Measurements from ENCODE around the gene PBX1.
A peak's percentile ranks its signal among the peaks of the same experiment; 100 is the strongest.

Gene PBX1

DNA sequence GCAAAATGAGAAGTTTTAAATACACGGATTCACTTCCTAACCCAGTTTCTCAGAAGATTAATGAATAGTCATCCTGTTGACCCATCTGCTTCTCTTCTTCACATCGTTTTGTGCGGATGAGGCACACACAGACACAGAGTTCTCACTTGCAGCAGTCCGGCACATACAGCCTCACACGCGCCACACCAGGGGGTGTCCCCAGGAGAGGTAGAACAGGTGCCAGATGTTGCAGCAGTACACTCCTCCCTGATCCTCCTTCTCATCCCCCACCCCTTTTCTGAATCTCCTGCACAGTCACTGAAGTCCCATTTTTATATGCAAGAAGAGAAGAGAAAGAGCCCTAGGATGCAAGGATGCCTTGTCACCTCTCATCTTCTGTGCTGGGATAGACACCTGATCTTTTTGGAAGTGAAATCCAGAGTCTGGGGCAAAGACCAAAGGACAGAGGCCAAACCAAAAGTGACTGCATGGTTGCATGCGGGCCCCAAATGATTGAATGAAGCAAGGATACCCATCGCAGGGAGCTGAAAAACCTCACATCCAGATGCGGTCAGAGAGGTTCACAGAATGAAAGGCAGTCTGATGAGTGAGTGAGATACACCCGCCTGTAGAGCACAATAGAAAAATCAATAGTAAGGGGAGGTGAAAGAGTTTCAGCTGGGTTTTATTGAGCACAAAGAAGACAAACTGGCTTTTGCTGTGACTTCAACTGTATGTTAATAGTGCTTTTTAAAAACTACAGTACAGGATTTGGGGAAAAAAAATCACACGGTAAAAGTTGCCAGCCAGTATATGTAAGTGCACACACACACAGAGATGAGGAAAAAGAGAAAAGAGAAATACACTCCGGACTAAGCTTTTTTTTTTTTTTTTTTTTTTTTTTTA is 28.9 kb downstream of the PBX1 start:
- no peak for DNase-seq (ENCODE audit: low spot score)
- TF ChIP-seq, protein P1, sequence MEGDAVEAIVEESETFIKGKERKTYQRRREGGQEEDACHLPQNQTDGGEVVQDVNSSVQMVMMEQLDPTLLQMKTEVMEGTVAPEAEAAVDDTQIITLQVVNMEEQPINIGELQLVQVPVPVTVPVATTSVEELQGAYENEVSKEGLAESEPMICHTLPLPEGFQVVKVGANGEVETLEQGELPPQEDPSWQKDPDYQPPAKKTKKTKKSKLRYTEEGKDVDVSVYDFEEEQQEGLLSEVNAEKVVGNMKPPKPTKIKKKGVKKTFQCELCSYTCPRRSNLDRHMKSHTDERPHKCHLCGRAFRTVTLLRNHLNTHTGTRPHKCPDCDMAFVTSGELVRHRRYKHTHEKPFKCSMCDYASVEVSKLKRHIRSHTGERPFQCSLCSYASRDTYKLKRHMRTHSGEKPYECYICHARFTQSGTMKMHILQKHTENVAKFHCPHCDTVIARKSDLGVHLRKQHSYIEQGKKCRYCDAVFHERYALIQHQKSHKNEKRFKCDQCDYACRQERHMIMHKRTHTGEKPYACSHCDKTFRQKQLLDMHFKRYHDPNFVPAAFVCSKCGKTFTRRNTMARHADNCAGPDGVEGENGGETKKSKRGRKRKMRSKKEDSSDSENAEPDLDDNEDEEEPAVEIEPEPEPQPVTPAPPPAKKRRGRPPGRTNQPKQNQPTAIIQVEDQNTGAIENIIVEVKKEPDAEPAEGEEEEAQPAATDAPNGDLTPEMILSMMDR (conservative IDR thresholded peaks at IDR 0.05; ENCODE audit: low read depth) = no peak
- POLR2A ChIA-PET (ENCODE audit: low non-redundant PET) = interaction anchor here (0.5 kb wide), 1 partner anchor 88 kb away, joined by 4 read pairs; no protein-coding TSS in a partner anchor
- H3K27ac ChIP-seq = no peak overlapping the region
- CTCF ChIA-PET = interaction anchor here (0.7 kb wide), 1 partner anchor 603 kb away, joined by 4 read pairs; no protein-coding TSS in a partner anchor

DNA sequence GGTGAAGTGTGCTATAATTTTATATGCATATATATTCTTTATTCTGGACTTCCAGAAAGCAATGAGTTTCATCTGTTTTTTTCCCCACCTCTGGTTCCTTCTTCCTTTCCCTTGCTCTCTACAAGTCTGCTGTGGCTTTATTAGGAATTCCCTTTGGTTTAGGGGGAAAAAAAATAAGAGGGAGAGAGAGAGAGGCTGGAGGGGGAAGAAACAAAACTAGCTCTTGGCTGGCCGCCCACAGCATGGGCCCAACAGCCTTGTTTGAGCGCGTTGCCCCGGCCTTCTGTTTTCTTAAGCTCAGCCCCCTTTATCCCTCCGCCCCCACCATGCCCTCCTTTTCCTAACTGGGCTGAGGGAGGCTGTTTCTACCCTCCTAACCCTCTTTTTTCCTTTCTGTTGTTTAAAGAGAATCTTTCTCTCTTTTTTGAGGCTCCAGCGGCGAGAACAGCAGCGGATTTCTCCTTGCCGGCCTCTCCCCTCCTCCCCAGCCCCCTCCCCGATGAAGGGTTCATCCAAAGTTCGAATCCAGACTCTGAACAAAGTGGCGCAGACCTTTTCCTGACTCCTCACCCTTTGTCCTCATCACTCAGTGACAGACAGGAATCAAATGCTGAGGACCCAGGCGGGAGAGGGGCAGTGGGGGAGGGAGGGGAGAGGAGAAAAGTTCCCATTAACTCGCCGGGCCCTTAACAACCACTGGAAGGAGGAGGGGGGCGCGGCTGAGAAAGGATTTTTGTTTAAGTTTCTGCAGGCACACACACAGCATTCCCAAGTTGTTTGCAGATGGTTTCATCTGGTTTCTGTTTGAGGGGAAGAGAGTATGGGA is 29.7 kb downstream of the PBX1 start:
- DNase-seq (ENCODE audit: low spot score) = no peak
- ChIA-PET CTCF (interaction anchor here (0.7 kb wide), 1 partner anchor 604 kb away, joined by 4 read pairs; no protein-coding TSS in a partner anchor), POLR2A (ENCODE audit: low non-redundant PET) (interaction anchor here (0.5 kb wide), 1 partner anchor 87 kb away, joined by 4 read pairs; no protein-coding TSS in a partner anchor)
- TF ChIP-seq, protein P1 (conservative IDR thresholded peaks at IDR 0.05; ENCODE audit: low read depth) = no peak
- no peak overlapping the region for H3K27ac ChIP-seq

DNA sequence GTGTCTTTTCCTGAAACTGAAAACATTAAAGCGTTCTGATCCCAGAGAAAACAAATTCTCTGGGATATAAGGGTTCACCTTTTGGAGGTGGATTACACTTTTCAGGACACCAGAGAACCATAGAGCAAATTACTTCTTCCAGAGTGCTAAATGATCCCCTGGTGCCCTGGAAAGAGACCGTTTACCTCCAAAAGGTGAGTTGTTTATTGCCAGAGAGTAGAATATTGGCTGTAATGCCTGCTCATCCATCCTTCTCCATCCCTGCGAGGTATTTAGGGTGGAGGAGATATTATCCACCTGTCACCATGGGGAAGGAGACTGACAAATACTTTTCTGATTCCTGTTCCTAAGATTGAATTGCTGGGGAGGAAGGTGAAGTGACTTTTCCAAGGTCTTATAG is 30.4 kb downstream of the PBX1 start:
- TF ChIP-seq, protein P1 (conservative IDR thresholded peaks at IDR 0.05; ENCODE audit: low read depth) = no peak

DNA sequence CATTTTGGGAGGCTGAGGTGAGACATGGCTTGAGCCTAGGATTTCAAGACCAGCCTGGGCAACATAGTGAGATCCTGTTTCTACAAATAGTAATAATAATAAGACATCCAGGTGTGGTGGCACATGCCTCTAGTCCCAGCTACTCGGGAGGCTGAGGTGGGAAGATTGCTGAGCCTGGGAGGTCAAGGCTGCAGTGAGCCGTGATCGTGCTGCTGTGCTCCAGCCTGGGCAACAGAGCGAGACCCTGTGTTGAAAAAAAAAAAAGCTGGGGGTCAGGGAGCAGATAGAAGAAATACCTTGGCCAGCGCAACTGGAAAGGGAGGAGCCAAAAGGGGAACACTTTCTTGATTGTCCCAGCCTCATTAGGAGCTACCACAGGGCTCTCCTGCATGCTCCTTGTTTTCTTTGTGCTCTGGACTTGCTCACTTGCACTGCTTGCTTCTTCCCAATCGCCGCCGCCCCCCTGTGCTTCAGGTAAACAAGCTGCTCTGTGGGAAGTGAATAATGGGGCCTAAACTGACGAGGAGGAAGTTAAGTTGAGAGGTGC is 31.1 kb downstream of the PBX1 start:
- H3K27ac ChIP-seq = no peak overlapping the region
- TF ChIP-seq, protein P1 (conservative IDR thresholded peaks at IDR 0.05; ENCODE audit: low read depth) = no peak
- ChIA-PET CTCF (no interaction called here), POLR2A (ENCODE audit: low non-redundant PET) (no interaction called here)
- DNase-seq (ENCODE audit: low spot score) = no peak

More for the DNA sequence above, 30.4 kb downstream of the PBX1 start:
- no peak for DNase-seq (ENCODE audit: low spot score)
- no peak overlapping the region for H3K27ac ChIP-seq
- ChIA-PET POLR2A (ENCODE audit: low non-redundant PET) (no interaction called here), CTCF (no interaction called here)

DNA sequence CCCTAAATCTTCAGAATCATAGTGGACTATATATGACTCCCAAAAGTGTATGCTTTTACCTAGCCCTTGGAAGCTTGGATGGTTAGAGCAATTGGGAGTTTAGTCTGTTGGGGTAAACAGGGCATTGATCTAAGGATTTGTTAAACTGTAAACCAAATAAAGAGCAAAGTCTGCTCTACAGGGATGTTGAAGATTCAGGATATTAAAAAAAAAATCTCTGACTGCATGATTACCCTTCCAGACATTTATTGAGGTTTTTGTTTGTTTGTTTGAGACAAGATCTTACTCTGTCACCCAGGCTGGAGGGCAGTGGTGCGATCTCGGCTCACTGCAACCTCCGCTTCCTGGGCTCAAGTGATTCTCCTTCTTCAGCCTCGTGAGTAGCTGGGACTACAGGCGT is 31.6 kb downstream of the PBX1 start:
- POLR2A ChIA-PET (ENCODE audit: low non-redundant PET) = no interaction called here
- TF ChIP-seq, protein P1 (conservative IDR thresholded peaks at IDR 0.05; ENCODE audit: low read depth) = no peak
- no peak overlapping the region for H3K27ac ChIP-seq
- no peak for DNase-seq (ENCODE audit: low spot score)
- CTCF ChIA-PET = no interaction called here

DNA sequence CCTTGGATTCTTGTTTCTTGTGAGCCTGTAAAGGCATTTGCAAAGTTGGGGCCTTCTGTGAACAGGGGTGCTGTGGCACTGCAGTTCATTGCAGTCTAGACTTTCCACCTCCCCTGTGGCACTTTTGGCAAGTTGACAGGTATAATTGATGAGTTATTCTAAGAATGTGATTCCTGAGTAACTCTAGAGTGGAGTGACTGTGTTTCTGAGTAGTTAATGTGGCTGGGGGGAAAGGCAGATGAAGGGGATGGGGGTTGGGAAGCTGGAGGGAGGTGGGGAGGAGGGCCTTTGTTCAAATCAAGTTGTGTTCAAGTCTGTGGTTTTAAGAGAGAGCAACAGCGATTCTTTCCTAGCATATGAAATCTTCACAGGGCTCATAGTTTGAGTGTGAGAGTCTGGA is 32.9 kb downstream of the PBX1 start:
- no peak overlapping the region for H3K27ac ChIP-seq
- POLR2A ChIA-PET (ENCODE audit: low non-redundant PET) = no interaction called here
- TF ChIP-seq, protein P1 (conservative IDR thresholded peaks at IDR 0.05; ENCODE audit: low read depth) = no peak
- DNase-seq (ENCODE audit: low spot score) = peak; percentile 38
- CTCF ChIA-PET = no interaction called here
